Endothelial cell (in vitro differentiated cells): Measurements from ENCODE around the gene MAP3K7CL. TPM values are rescaled to one million over a fixed set of nuclear protein-coding genes. Genes with fewer than 3 reads are reported as not detected.

Experiments used
- DNase-seq: peaks from one replicate; pipeline ENCODE4 v3.0.0; 2021; ENCODE audit warnings: low spot score
- H3K27ac Mint-ChIP-seq: one replicate; pipeline ENCODE4 v1.8.0; 2021; ENCODE audit warnings: mixed read lengths, inconsistent platforms; ENCODE audit not compliant: unreplicated experiment
- H3K27me3 Mint-ChIP-seq: one replicate; pipeline ENCODE4 v1.8.0; 2021; ENCODE audit warnings: mild to moderate bottlenecking, moderate library complexity, mixed read lengths, inconsistent platforms; ENCODE audit not compliant: unreplicated experiment
- H3K36me3 Mint-ChIP-seq: one replicate; pipeline ENCODE4 v1.8.0; 2021; ENCODE audit warnings: mild to moderate bottlenecking, low read depth, mixed read lengths, inconsistent platforms; ENCODE audit not compliant: unreplicated experiment
- H3K4me1 Mint-ChIP-seq: one replicate; pipeline ENCODE4 v1.8.0; 2021; ENCODE audit warnings: mild to moderate bottlenecking, mixed read lengths, inconsistent platforms; ENCODE audit not compliant: unreplicated experiment
- H3K4me3 Mint-ChIP-seq: one replicate; pipeline ENCODE4 v1.8.0; 2021; ENCODE audit warnings: mild to moderate bottlenecking, mixed read lengths, inconsistent platforms; ENCODE audit not compliant: unreplicated experiment
- H3K9me3 Mint-ChIP-seq: one replicate; pipeline ENCODE4 v1.8.0; 2021; ENCODE audit warnings: mixed read lengths, inconsistent platforms; ENCODE audit not compliant: unreplicated experiment
- CTCF ChIP-seq: fragments of 200-600 bp; sonication (generic); IDR thresholded peaks from one replicate; pipeline ENCODE4 v1.5.0; 2021; ENCODE audit warnings: antibody characterized with exemption; ENCODE audit not compliant: unreplicated experiment
- total RNA-seq: library from RNA; stranded (reverse); fragmentation: NEBNext Ultra II Directional; extraction: Animal tissue kit (Norgen Biotek cat#: 25700); gene quantifications from one replicate; pipeline ENCODE4 v1.2.1, GENCODE V29; 2021; ENCODE audit not compliant: unreplicated experiment

The MAP3K7CL gene
- total RNA-seq, 1 donor from 2014 or later, result 1.0 TPM

DNA sequence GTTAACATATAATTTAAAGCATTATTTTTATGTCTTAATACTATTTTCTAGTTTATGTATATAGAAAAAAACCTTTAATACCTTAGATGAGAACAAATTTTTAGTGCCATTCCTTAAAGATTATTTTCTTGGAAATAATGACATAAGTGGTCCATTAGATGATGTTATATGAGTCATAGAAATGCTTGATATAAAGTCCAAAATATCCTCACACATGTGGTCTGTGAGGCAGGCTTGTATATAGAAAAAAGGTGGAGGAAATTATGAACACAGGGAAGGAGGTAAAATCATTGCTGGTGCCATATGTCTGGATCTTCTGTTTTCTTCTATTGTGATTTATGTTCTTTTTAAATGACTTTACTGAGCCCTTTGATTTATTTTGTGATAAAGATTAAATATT lies 79.3 kb downstream of the MAP3K7CL start:
- Mint-ChIP-seq H3K4me3 (no peak overlapping the region), H3K36me3 (no peaks in the 10 kb centered on the region), H3K9me3 (no peaks in the 10 kb centered on the region), H3K4me1 (no peaks in the 10 kb centered on the region), H3K27ac (no peak overlapping the region), H3K27me3 (no peaks in the 10 kb centered on the region)
- no peak for DNase-seq
- TF ChIP-seq CTCF, result no peak

DNA sequence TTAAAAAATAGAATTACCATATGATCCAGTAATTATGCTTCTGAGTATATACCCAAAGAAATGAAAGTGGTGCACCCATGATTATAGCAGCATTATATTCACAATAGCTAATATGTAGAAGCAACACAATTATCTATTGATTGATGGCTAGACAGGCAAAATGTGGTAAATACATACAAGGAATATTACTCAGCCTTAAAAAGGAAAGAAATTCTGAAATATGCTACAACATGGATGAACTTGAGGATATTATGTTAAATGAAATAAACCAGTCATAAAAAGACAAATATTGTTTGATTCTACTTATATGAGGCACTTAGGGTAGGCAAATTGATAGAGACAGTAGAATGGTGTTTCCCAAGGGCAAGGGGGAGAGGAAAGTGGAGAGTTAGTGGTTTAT lies 80.8 kb downstream of the MAP3K7CL start:
- H3K27me3 Mint-ChIP-seq, result no peaks in the 10 kb centered on the region
- H3K27ac Mint-ChIP-seq, result no peak overlapping the region
- no peaks in the 10 kb centered on the region for H3K36me3 Mint-ChIP-seq
- no peak for TF ChIP-seq CTCF
- no peak for DNase-seq
- no peaks in the 10 kb centered on the region for H3K4me1 Mint-ChIP-seq
- H3K4me3 Mint-ChIP-seq, result no peak overlapping the region
- no peaks in the 10 kb centered on the region for H3K9me3 Mint-ChIP-seq

DNA sequence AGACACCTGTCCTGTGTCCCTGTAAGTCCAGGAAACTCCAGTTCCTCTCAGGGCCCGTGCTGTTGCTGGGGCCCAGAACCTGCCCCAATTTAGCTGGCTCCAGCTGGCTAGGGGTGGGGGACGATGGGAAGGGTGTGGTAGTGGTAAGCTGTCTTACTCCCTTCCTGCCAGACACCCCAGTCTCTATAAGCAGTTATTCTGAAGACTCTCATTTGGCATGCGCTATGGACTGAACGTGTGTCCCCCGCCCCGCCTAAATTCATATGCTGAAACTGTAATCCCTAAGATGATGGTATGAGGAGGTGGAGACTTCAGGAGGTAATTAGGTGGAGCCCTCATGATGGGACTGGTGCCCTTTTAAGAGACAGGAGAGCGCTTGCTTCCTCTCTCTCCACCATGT lies 82.0 kb downstream of the MAP3K7CL start:
- Mint-ChIP-seq H3K9me3 (no peaks in the 10 kb centered on the region), H3K27me3 (no peaks in the 10 kb centered on the region), H3K4me1 (no peaks in the 10 kb centered on the region), H3K27ac (no peak overlapping the region), H3K36me3 (no peaks in the 10 kb centered on the region), H3K4me3 (no peak overlapping the region)
- no peak for DNase-seq
- TF ChIP-seq CTCF, result no peak

- no peak for TF ChIP-seq CTCF
- H3K27ac Mint-ChIP-seq, result no peak overlapping the region
- no peaks in the 10 kb centered on the region for H3K9me3 Mint-ChIP-seq
- no peaks in the 10 kb centered on the region for H3K27me3 Mint-ChIP-seq
- H3K36me3 Mint-ChIP-seq, result no peaks in the 10 kb centered on the region
- no peak for DNase-seq
- H3K4me3 Mint-ChIP-seq, result no peak overlapping the region
- no peaks in the 10 kb centered on the region for H3K4me1 Mint-ChIP-seq
These were observed 83.3 kb downstream of the MAP3K7CL start for GRCh38 chr21:29213513-29214385.

DNA sequence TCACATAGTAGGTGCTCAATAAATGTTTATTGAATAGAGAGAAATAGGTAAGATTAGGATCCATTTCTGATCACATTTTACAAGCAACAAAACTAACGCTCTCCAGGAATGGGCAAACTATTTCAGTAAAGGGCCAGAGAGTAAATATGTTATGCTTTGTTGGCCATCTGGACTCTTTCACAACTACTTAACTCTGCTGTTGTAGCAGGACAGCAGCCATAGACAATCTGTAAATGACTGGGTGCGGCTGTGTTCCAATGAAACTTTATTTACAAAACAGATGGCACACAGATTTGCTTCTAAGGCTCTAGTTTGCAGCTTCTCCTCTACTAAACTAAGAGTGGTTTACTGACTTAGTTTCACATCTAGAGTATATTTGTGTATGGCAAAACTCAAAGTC lies 85.3 kb downstream of the MAP3K7CL start:
- Mint-ChIP-seq H3K4me3 (no peak overlapping the region), H3K27ac (no peak overlapping the region), H3K9me3 (no peaks in the 10 kb centered on the region), H3K27me3 (no peaks in the 10 kb centered on the region), H3K36me3 (no peaks in the 10 kb centered on the region), H3K4me1 (no peaks in the 10 kb centered on the region)
- no peak for DNase-seq
- TF ChIP-seq CTCF, result no peak
